SU-DHL-6 (cell line): ENCODE measurements around the gene TMEM18.
"Not testable (repeated sequence)": the region's sequence is repeated elsewhere in the genome, so short reads cannot be mapped to it uniquely, and the experiment has no call there.

Experiments used
- H2AFZ ChIP-seq: fragments of 200-600 bp; sonication (generic); 2 replicates; pipeline ENCODE4 v1.6.1; 2014; ENCODE audit warnings: low read depth, mild to moderate bottlenecking, moderate library complexity, mixed read lengths, antibody characterized with exemption, low read length; ENCODE audit not compliant: severe bottlenecking
- H3F3A ChIP-seq: fragments of 200-600 bp; shearing (Covaris generic); 2 replicates; pipeline ENCODE4 v1.6.0; 2016; ENCODE audit warnings: antibody characterized with exemption, mild to moderate bottlenecking; ENCODE audit not compliant: insufficient read depth
- H3K27ac ChIP-seq: fragments of 200-600 bp; sonication (generic); 2 replicates; pipeline ENCODE4 v1.5.1; 2016; ENCODE audit warnings: low read depth, mild to moderate bottlenecking, low read length, moderate library complexity, mixed read lengths
- H3K27me3 ChIP-seq: fragments of 200-600 bp; sonication (generic), shearing (Covaris generic); 2 replicates; pipeline ENCODE4 v1.6.0; 2014; ENCODE audit warnings: mild to moderate bottlenecking, low read length
- H3K36me3 ChIP-seq: fragments of 200-600 bp; sonication (generic); 2 replicates; pipeline ENCODE4 v1.6.1; 2014; ENCODE audit warnings: mild to moderate bottlenecking, low read length, mixed read lengths
- H3K4me2 ChIP-seq: fragments of 300-600, 200-600 bp; shearing (Covaris generic), sonication (generic); 2 replicates; pipeline ENCODE4 v1.6.0; 2014; ENCODE audit warnings: low read length, low read depth, mild to moderate bottlenecking; ENCODE audit not compliant: poor library complexity, severe bottlenecking
- H3K4me3 ChIP-seq: fragments of 200-600 bp; sonication (generic); 2 replicates; pipeline ENCODE4 v1.5.1; 2014; ENCODE audit warnings: antibody characterized with exemption, low read length, mild to moderate bottlenecking, mixed read lengths; ENCODE audit not compliant: insufficient read depth, poor library complexity, severe bottlenecking
- H3K79me2 ChIP-seq: fragments of 200-600 bp; sonication (generic); 2 replicates; pipeline ENCODE4 v1.6.1; 2014; ENCODE audit warnings: mild to moderate bottlenecking, low read length, moderate library complexity; ENCODE audit not compliant: insufficient read depth
- H3K9ac ChIP-seq: fragments of 200-600 bp; sonication (generic); 2 replicates; pipeline ENCODE4 v1.7.0; 2014; ENCODE audit warnings: mild to moderate bottlenecking, low read length
- H3K9me2 ChIP-seq: fragments of 200-600 bp; sonication (generic); replicated peaks from 2 replicates; pipeline ENCODE4 v1.6.1; 2014; ENCODE audit warnings: low read length; ENCODE audit not compliant: insufficient read depth
- H3K9me3 ChIP-seq: fragments of 200-600 bp; sonication (generic); 2 replicates; pipeline ENCODE4 v1.6.1; 2014; ENCODE audit warnings: low read length, mixed read lengths; ENCODE audit not compliant: insufficient read depth
- H4K20me1 ChIP-seq: fragments of 200-600 bp; sonication (generic); 2 replicates; pipeline ENCODE4 v1.6.1; 2014; ENCODE audit warnings: low read depth, mild to moderate bottlenecking, antibody characterized with exemption, low read length, moderate library complexity, mixed read lengths
- CTCF ChIP-seq: fragments of 200-600 bp; sonication (generic); IDR thresholded peaks from one replicate; pipeline ENCODE4 v1.5.1; 2017; ENCODE audit warnings: antibody characterized with exemption, mild to moderate bottlenecking, low read length, moderate library complexity; ENCODE audit not compliant: insufficient read depth, poor library complexity, severe bottlenecking
- EZH2phosphoT487 ChIP-seq: fragments of 200-600 bp; sonication (generic), shearing (Covaris generic); conservative IDR thresholded peaks from 2 replicates; pipeline ENCODE4 v1.6.1; 2018; ENCODE audit warnings: mild to moderate bottlenecking, antibody characterized with exemption, low read length, moderate library complexity, mixed read lengths

TMEM18 gene

GRCh38 chr2:689237-689636 is 12.0 kb upstream of the TMEM18 start:
- TF ChIP-seq CTCF, result no peak
- TF ChIP-seq EZH2phosphoT487, result no peak
- no peaks in the 10 kb centered on the region for H3K9me2 ChIP-seq
- peaks cover 21% of the 10 kb centered on the region for H3K9me3 ChIP-seq
- H3K4me2 ChIP-seq, result no peak overlapping the region
- no peaks in the 10 kb centered on the region for H3K36me3 ChIP-seq
- H3F3A ChIP-seq, result no peaks in the 10 kb centered on the region
- no peak overlapping the region for H3K9ac ChIP-seq
- H3K79me2 ChIP-seq, result no peaks in the 10 kb centered on the region
- H2AFZ ChIP-seq, result no peak overlapping the region
- no peaks in the 10 kb centered on the region for H4K20me1 ChIP-seq
- no peak overlapping the region for H3K27ac ChIP-seq
- no peak overlapping the region for H3K4me3 ChIP-seq
- H3K27me3 ChIP-seq, result no peaks in the 10 kb centered on the region

GRCh38 chr2:688504-689076 is 11.4 kb upstream of the TMEM18 start:
- Histone ChIP-seq H3K27me3 (no peaks in the 10 kb centered on the region), H3K9me3 (peaks cover 28% of the 10 kb centered on the region), H3K4me2 (no peak overlapping the region), H3K79me2 (no peaks in the 10 kb centered on the region), H3K27ac (no peak overlapping the region), H3F3A (no peaks in the 10 kb centered on the region), H3K9me2 (no peaks in the 10 kb centered on the region), H2AFZ (no peak overlapping the region), H3K4me3 (no peak overlapping the region), H3K36me3 (no peaks in the 10 kb centered on the region), H3K9ac (no peak overlapping the region), H4K20me1 (no peaks in the 10 kb centered on the region)
- TF ChIP-seq EZH2phosphoT487 (no peak), CTCF (no peak)

- Histone ChIP-seq H3K27me3 (no peaks in the 10 kb centered on the region), H3K79me2 (no peaks in the 10 kb centered on the region), H3K36me3 (no peaks in the 10 kb centered on the region), H2AFZ (no peak overlapping the region), H3F3A (no peaks in the 10 kb centered on the region), H3K9me3 (peaks cover 30% of the 10 kb centered on the region), H3K27ac (no peak overlapping the region), H3K9me2 (no peaks in the 10 kb centered on the region), H4K20me1 (no peaks in the 10 kb centered on the region), H3K4me3 (no peak overlapping the region), H3K4me2 (no peak overlapping the region), H3K9ac (no peak overlapping the region)
- TF ChIP-seq EZH2phosphoT487 (no peak), CTCF (no peak)
Observed at GRCh38 chr2:685421-685820, 8.2 kb upstream of the TMEM18 start.

GRCh38 chr2:684913-685312 is 7.7 kb upstream of the TMEM18 start:
- not testable (repeated sequence) for H3K36me3 ChIP-seq, H3K9ac ChIP-seq, H3K79me2 ChIP-seq, H3K27ac ChIP-seq, H3F3A ChIP-seq, H3K27me3 ChIP-seq, H4K20me1 ChIP-seq, H3K4me3 ChIP-seq, H3K4me2 ChIP-seq, H3K9me2 ChIP-seq, H2AFZ ChIP-seq
- peaks cover 30% of the 10 kb centered on the region for H3K9me3 ChIP-seq
